Left colon (tissue), 2 donors: ENCODE measurements around the gene HMGN4. TPM values are rescaled to one million over a fixed set of nuclear protein-coding genes. Genes with fewer than 3 reads are reported as not detected.
"Not testable (repeated sequence)": the region's sequence is repeated elsewhere in the genome, so short reads cannot be mapped to it uniquely, and the experiment has no call there.

Source experiments
- ATAC-seq: fragments of 200-7000 bp; cut with Tn5 transposase; one replicate; pipeline ENCODE4 v1.9.1; 2020; ENCODE audit warnings: mild to moderate bottlenecking, moderate library complexity
- DNase-seq, 2 donors: peaks; one replicate each; pipeline ENCODE4 v3.0.0-alpha.2; 2020
- intact Hi-C, 2 donors: fragments of 100-400 bp; cut with DNase I in 1 of 2; cut with micrococcal nuclease in 1 of 2; formaldehyde crosslinking; loops; one replicate each; pipeline versions ENCODE4 v1.11.2 to v1.14.0; 2022; cut with DNase I, micrococcal nuclease
- total RNA-seq, 2 donors: library from RNA; stranded (reverse); fragmentation: NEBNext Ultra II Directional; extraction: Animal tissue kit (Norgen Biotek cat#: 25700); gene quantifications; one replicate each; pipeline ENCODE4 v1.2.1, GENCODE V29; 2021
- donor health status: DM: no; HTN: no; CAD: no.
- donor health status: DM: yes; HTN: yes; CAD: no.

Gene HMGN4
- total RNA-seq, 2 donors from 2014 or later = 54.9 to 55.7 TPM

- ATAC-seq (peak; percentile 80), DNase-seq (peak; percentile 83 to 85)
- intact Hi-C loops = no loop called here
These were observed 17.1 kb upstream of the HMGN4 start for GRCh38 chr6:26520850-26521599.

GRCh38 chr6:26521600-26522391 is 16.4 kb upstream of the HMGN4 start:
- ATAC-seq = peak; percentile 87
- intact Hi-C loops = no loop called here
- peak; percentile 78 to 86 for DNase-seq

- intact Hi-C loops, ATAC-seq, DNase-seq: not testable (repeated sequence)
These were observed 15.5 kb upstream of the HMGN4 start for GRCh38 chr6:26522486-26523228.

- ATAC-seq, intact Hi-C loops: not testable (repeated sequence)
These were observed 13.9 kb upstream of the HMGN4 start for GRCh38 chr6:26524314-26524713.

GRCh38 chr6:26524722-26525370 is 13.3 kb upstream of the HMGN4 start:
- DNase-seq (no peak), ATAC-seq (no peak)
- intact Hi-C loops = no loop called here

More at GRCh38 chr6:26524314-26524713, 13.9 kb upstream of the HMGN4 start:
- DNase-seq = not testable (repeated sequence)

GRCh38 chr6:26525838-26526237 is 12.3 kb upstream of the HMGN4 start:
- DNase-seq (no peak), ATAC-seq (no peak)
- intact Hi-C loops = no loop called here

- intact Hi-C loops = no loop called here
- no peak for DNase-seq
- ATAC-seq = no peak
These were observed 11.2 kb upstream of the HMGN4 start for GRCh38 chr6:26526928-26527327.

- ATAC-seq = no peak
- DNase-seq = no peak
- intact Hi-C loops = no loop called here
These were observed 8.0 kb upstream of the HMGN4 start for GRCh38 chr6:26530203-26530602.

GRCh38 chr6:26531897-26532296 is 6.3 kb upstream of the HMGN4 start:
- ATAC-seq (no peak), DNase-seq (no peak)
- intact Hi-C loops = no loop called here

- DNase-seq = peak; percentile 76 to 87
- intact Hi-C loops = no loop called here
- ATAC-seq = peak; percentile 46
These were observed 5.3 kb upstream of the HMGN4 start for GRCh38 chr6:26532699-26533531.

GRCh38 chr6:26533532-26533931 is 4.6 kb upstream of the HMGN4 start:
- intact Hi-C loops = no loop called here
- no peak for DNase-seq
- no peak for ATAC-seq

- DNase-seq (no peak), ATAC-seq (no peak)
- intact Hi-C loops = no loop called here
These were observed 3.3 kb upstream of the HMGN4 start for GRCh38 chr6:26534681-26535465.

GRCh38 chr6:26536571-26537159 is 1.5 kb upstream of the HMGN4 start:
- no peak for ATAC-seq
- peak in 1 of 2 donors; percentile 41 for DNase-seq
- intact Hi-C loops = no loop called here

GRCh38 chr6:26537160-26537845 is 863 bp upstream of the HMGN4 start:
- DNase-seq (peak; percentile 89), ATAC-seq (peak; percentile 73)
- intact Hi-C loops = no loop called here

GRCh38 chr6:26538572-26538902 is 371 bp downstream of the HMGN4 start:
- intact Hi-C loops = no loop called here

GRCh38 chr6:26539071-26539615 is 977 bp downstream of the HMGN4 start:
- intact Hi-C loops = no loop called here

More at GRCh38 chr6:26538572-26538902, 371 bp downstream of the HMGN4 start:
- DNase-seq (no peak), ATAC-seq (peak; percentile 15)

More at GRCh38 chr6:26539071-26539615, 977 bp downstream of the HMGN4 start:
- no peak for ATAC-seq
- DNase-seq = no peak
